Measurements from ENCODE around the gene HSD17B8.

HSD17B8 gene

GRCh38 chr6:33204415-33205190 lies at the start of gene HSD17B8:
TSS of gene HSD17B8 (plus strand) at chr6:33204655. CDS start at chr6:33204669, 14 bp downstream.
- peak; percentile 90 to 92 for DNase-seq

GRCh38 chr6:33156561-33156960 lies 47.9 kb upstream of the HSD17B8 start:
- DNase-seq: no peak

- DNase-seq: no peak
These were observed 47.5 kb upstream of the HSD17B8 start for GRCh38 chr6:33156964-33157363.

GRCh38 chr6:33160096-33160495 lies 44.4 kb upstream of the HSD17B8 start:
- no peak for DNase-seq

- DNase-seq: no peak
These were observed 43.6 kb upstream of the HSD17B8 start for GRCh38 chr6:33160728-33161344.

- peak; percentile 76 to 83 for DNase-seq
These were observed 42.8 kb upstream of the HSD17B8 start for GRCh38 chr6:33161354-33162331.

GRCh38 chr6:33163540-33163939 lies 40.9 kb upstream of the HSD17B8 start:
- DNase-seq: no peak

- no peak for DNase-seq
These were observed 40.3 kb upstream of the HSD17B8 start for GRCh38 chr6:33164176-33164575.

- no peak for DNase-seq
These were observed 39.6 kb upstream of the HSD17B8 start for GRCh38 chr6:33164665-33165373.

GRCh38 chr6:33165581-33166258 lies 38.7 kb upstream of the HSD17B8 start:
- no peak for DNase-seq

- no peak for DNase-seq
These were observed 38.1 kb upstream of the HSD17B8 start for GRCh38 chr6:33166363-33166762.

GRCh38 chr6:33166811-33167210 lies 37.6 kb upstream of the HSD17B8 start:
- DNase-seq: no peak

GRCh38 chr6:33167374-33168283 lies 36.8 kb upstream of the HSD17B8 start:
- no peak for DNase-seq

- no peak for DNase-seq
These were observed 36.2 kb upstream of the HSD17B8 start for GRCh38 chr6:33168284-33168601.

GRCh38 chr6:33168639-33169038 lies 35.8 kb upstream of the HSD17B8 start:
- DNase-seq: no peak

- no peak for DNase-seq
These were observed 34.9 kb upstream of the HSD17B8 start for GRCh38 chr6:33169291-33170175.

GRCh38 chr6:33170176-33171015 lies 34.1 kb upstream of the HSD17B8 start:
- no peak for DNase-seq

GRCh38 chr6:33171016-33171879 lies 33.2 kb upstream of the HSD17B8 start:
- no peak for DNase-seq
